ENCODE data around the gene GPR6. TPM values are rescaled to one million over a fixed set of nuclear protein-coding genes. Genes with fewer than 3 reads are reported as not detected.

Gene GPR6
- total RNA-seq, 2 experiments from 2014 or later, result not detected

- no peaks in the 10 kb centered on the region for H3K27me3 Mint-ChIP-seq (ENCODE audit: low read depth)
- no peak overlapping the region for H3K27ac Mint-ChIP-seq
- H3K36me3 Mint-ChIP-seq (ENCODE audit: low read depth), result no peaks in the 10 kb centered on the region
- DNase-seq, result no peak
- no peaks in the 10 kb centered on the region for H3K9me3 Mint-ChIP-seq
- H3K4me3 Mint-ChIP-seq, result no peak overlapping the region
- CTCF ChIA-PET, result interaction anchor here (1.2 kb wide), 1 partner anchor 76 kb away, joined by 4 read pairs; no protein-coding TSS in a partner anchor
- no peaks in the 10 kb centered on the region for H3K4me1 Mint-ChIP-seq (ENCODE audit: low read depth)
- intact Hi-C loops (cut with micrococcal nuclease), result loop anchor here (5.0 kb wide), 1 partner anchor 74 kb away; no protein-coding TSS in a partner anchor
Measured at GRCh38 chr6:109963598-109964170, 14.4 kb upstream of the GPR6 start.

GRCh38 chr6:109964949-109965348 is 13.2 kb upstream of the GPR6 start:
- no peak overlapping the region for H3K4me3 Mint-ChIP-seq
- no peaks in the 10 kb centered on the region for H3K4me1 Mint-ChIP-seq (ENCODE audit: low read depth)
- CTCF ChIA-PET, result interaction anchor here (1.2 kb wide), 1 partner anchor 75 kb away, joined by 4 read pairs; no protein-coding TSS in a partner anchor
- intact Hi-C loops (cut with micrococcal nuclease), result loop anchor here (5.0 kb wide), 1 partner anchor 72 kb away; no protein-coding TSS in a partner anchor
- no peak for DNase-seq
- H3K36me3 Mint-ChIP-seq (ENCODE audit: low read depth), result no peaks in the 10 kb centered on the region
- H3K27ac Mint-ChIP-seq, result no peak overlapping the region
- no peaks in the 10 kb centered on the region for H3K9me3 Mint-ChIP-seq
- peaks cover 4% of the 10 kb centered on the region for H3K27me3 Mint-ChIP-seq (ENCODE audit: low read depth)

- intact Hi-C loops (cut with micrococcal nuclease), result no loop called here
- DNase-seq, result no peak
- no peaks in the 10 kb centered on the region for H3K36me3 Mint-ChIP-seq (ENCODE audit: low read depth)
- CTCF ChIA-PET, result no interaction called here
- H3K27me3 Mint-ChIP-seq (ENCODE audit: low read depth), result peaks cover 5% of the 10 kb centered on the region
- H3K27ac Mint-ChIP-seq, result no peak overlapping the region
- no peaks in the 10 kb centered on the region for H3K4me1 Mint-ChIP-seq (ENCODE audit: low read depth)
- no peak overlapping the region for H3K4me3 Mint-ChIP-seq
- H3K9me3 Mint-ChIP-seq, result no peaks in the 10 kb centered on the region
Measured at GRCh38 chr6:109966299-109966698, 11.8 kb upstream of the GPR6 start.

GRCh38 chr6:109977791-109978173 is 329 bp upstream of the GPR6 start:
- peaks cover 3% of the 10 kb centered on the region for H3K4me1 Mint-ChIP-seq (ENCODE audit: low read depth)
- peaks cover 58% of the 10 kb centered on the region for H3K27me3 Mint-ChIP-seq (ENCODE audit: low read depth)
- H3K36me3 Mint-ChIP-seq (ENCODE audit: low read depth), result peaks cover 2% of the 10 kb centered on the region
- no peak for DNase-seq
- H3K27ac Mint-ChIP-seq, result no peak overlapping the region
- no peak overlapping the region for H3K4me3 Mint-ChIP-seq
- CTCF ChIA-PET, result interaction anchor here (1.1 to 3.4 kb wide), 2 partner anchors 35 to 62 kb away, joined by 3 to 10 read pairs; no protein-coding TSS in a partner anchor
- intact Hi-C loops (cut with micrococcal nuclease), result loop anchor here (1.0 kb wide), 1 partner anchor 63 kb away; no protein-coding TSS in a partner anchor
- no peaks in the 10 kb centered on the region for H3K9me3 Mint-ChIP-seq

- H3K4me1 Mint-ChIP-seq (ENCODE audit: low read depth), result peaks cover 3% of the 10 kb centered on the region
- DNase-seq, result no peak
- no peak overlapping the region for H3K27ac Mint-ChIP-seq
- H3K4me3 Mint-ChIP-seq, result no peak overlapping the region
- intact Hi-C loops (cut with micrococcal nuclease), result no loop called here
- H3K36me3 Mint-ChIP-seq (ENCODE audit: low read depth), result peaks cover 2% of the 10 kb centered on the region
- no peaks in the 10 kb centered on the region for H3K9me3 Mint-ChIP-seq
- CTCF ChIA-PET, result no interaction called here
- peaks cover 64% of the 10 kb centered on the region for H3K27me3 Mint-ChIP-seq (ENCODE audit: low read depth)
Measured at GRCh38 chr6:109979033-109979921, 1.2 kb downstream of the GPR6 start.

GRCh38 chr6:109984410-109984809 is 6.3 kb downstream of the GPR6 start:
- intact Hi-C loops (cut with micrococcal nuclease), result no loop called here
- DNase-seq, result no peak
- Mint-ChIP-seq H3K4me3 (no peak overlapping the region), H3K4me1 (ENCODE audit: low read depth) (no peaks in the 10 kb centered on the region), H3K9me3 (no peaks in the 10 kb centered on the region), H3K27me3 (ENCODE audit: low read depth) (peaks cover 37% of the 10 kb centered on the region), H3K27ac (no peak overlapping the region), H3K36me3 (ENCODE audit: low read depth) (peaks cover 2% of the 10 kb centered on the region)
- CTCF ChIA-PET, result interaction anchor here (1.3 kb wide), 1 partner anchor 55 kb away, joined by 3 read pairs; no protein-coding TSS in a partner anchor

GRCh38 chr6:109987196-109987595 is 9.1 kb downstream of the GPR6 start:
- CTCF ChIA-PET, result interaction anchor here (0.6 kb wide), 1 partner anchor 570 kb away, joined by 5 read pairs; no protein-coding TSS in a partner anchor
- Mint-ChIP-seq H3K4me3 (no peak overlapping the region), H3K27me3 (ENCODE audit: low read depth) (peaks cover 28% of the 10 kb centered on the region), H3K9me3 (no peaks in the 10 kb centered on the region), H3K36me3 (ENCODE audit: low read depth) (no peaks in the 10 kb centered on the region), H3K4me1 (ENCODE audit: low read depth) (no peaks in the 10 kb centered on the region), H3K27ac (no peak overlapping the region)
- DNase-seq, result no peak
- intact Hi-C loops (cut with micrococcal nuclease), result no loop called here

GRCh38 chr6:109991201-109992101 is 13.3 kb downstream of the GPR6 start:
- Mint-ChIP-seq H3K36me3 (ENCODE audit: low read depth) (no peaks in the 10 kb centered on the region), H3K27me3 (ENCODE audit: low read depth) (peaks cover 12% of the 10 kb centered on the region), H3K4me3 (no peak overlapping the region), H3K9me3 (no peaks in the 10 kb centered on the region), H3K27ac (no peak overlapping the region), H3K4me1 (ENCODE audit: low read depth) (no peaks in the 10 kb centered on the region)
- DNase-seq, result no peak
- intact Hi-C loops (cut with micrococcal nuclease), result no loop called here
- CTCF ChIA-PET, result no interaction called here

GRCh38 chr6:109998159-109998785 is 20.2 kb downstream of the GPR6 start:
- DNase-seq, result no peak
- H3K36me3 Mint-ChIP-seq (ENCODE audit: low read depth), result no peaks in the 10 kb centered on the region
- H3K9me3 Mint-ChIP-seq, result no peaks in the 10 kb centered on the region
- no peak overlapping the region for H3K4me3 Mint-ChIP-seq
- intact Hi-C loops (cut with micrococcal nuclease), result no loop called here
- H3K4me1 Mint-ChIP-seq (ENCODE audit: low read depth), result no peaks in the 10 kb centered on the region
- no peak overlapping the region for H3K27ac Mint-ChIP-seq
- CTCF ChIA-PET, result interaction anchor here (0.7 kb wide), 1 partner anchor 17 kb away, joined by 3 read pairs; no protein-coding TSS in a partner anchor
- H3K27me3 Mint-ChIP-seq (ENCODE audit: low read depth), result peaks cover 28% of the 10 kb centered on the region

- Mint-ChIP-seq H3K4me3 (no peak overlapping the region), H3K36me3 (ENCODE audit: low read depth) (no peaks in the 10 kb centered on the region), H3K9me3 (no peaks in the 10 kb centered on the region), H3K27ac (no peak overlapping the region), H3K27me3 (ENCODE audit: low read depth) (peaks cover 34% of the 10 kb centered on the region), H3K4me1 (ENCODE audit: low read depth) (no peaks in the 10 kb centered on the region)
- intact Hi-C loops (cut with micrococcal nuclease), result no loop called here
- CTCF ChIA-PET, result no interaction called here
- DNase-seq, result no peak
Measured at GRCh38 chr6:109999740-110000139, 21.6 kb downstream of the GPR6 start.

- H3K36me3 Mint-ChIP-seq (ENCODE audit: low read depth), result no peaks in the 10 kb centered on the region
Measured at GRCh38 chr6:110002676-110003075, 24.6 kb downstream of the GPR6 start.

More at GRCh38 chr6:110002676-110003075, 24.6 kb downstream of the GPR6 start:
- Mint-ChIP-seq H3K27ac (no peak overlapping the region), H3K4me1 (ENCODE audit: low read depth) (no peaks in the 10 kb centered on the region), H3K27me3 (ENCODE audit: low read depth) (peaks cover 31% of the 10 kb centered on the region), H3K4me3 (no peak overlapping the region), H3K9me3 (no peaks in the 10 kb centered on the region)
- intact Hi-C loops (cut with micrococcal nuclease), result no loop called here
- CTCF ChIA-PET, result no interaction called here
- DNase-seq, result no peak

All from activated naive CD4-positive, alpha-beta T cell treated with anti-CD3 and anti-CD28 coated beads for 36 hours (primary cell).